ENCODE results near the gene ZNF805.
"Not testable (repeated sequence)": the region's sequence is repeated elsewhere in the genome, so short reads cannot be mapped to it uniquely, and the experiment has no call there.

The ZNF805 gene

GRCh38 chr19:57240311-57241090 is at the start of gene ZNF805:
TSS of gene ZNF805 (plus strand) at chr19:57240632. CDS start at chr19:57240892, 260 bp downstream.
- peak within 1 kb of the TSS; percentile 92 for H2AFZ ChIP-seq (ENCODE audit: low read length, unreplicated experiment)
- no peaks in the 10 kb centered on the region for H3K36me3 ChIP-seq (ENCODE audit: insufficient read depth, low read length)
- peaks cover 8% of the 10 kb centered on the region for H3K4me1 ChIP-seq (ENCODE audit: control insufficient read depth, insufficient read depth, low read length, unreplicated experiment)
- H3K4me3 ChIP-seq (ENCODE audit: low read depth, low read length): peak within 1 kb of the TSS; percentile 87
- no peaks in the 10 kb centered on the region for H3K27me3 ChIP-seq (ENCODE audit: insufficient read depth, low read length)
- H3K27ac ChIP-seq (ENCODE audit: low read depth, low read length): peak within 1 kb of the TSS; percentile 50; the same call in 1 of the 2 replicates
- H3K79me2 ChIP-seq (ENCODE audit: control insufficient read depth, insufficient read depth, low read length, unreplicated experiment): peaks cover 37% of the 10 kb centered on the region

GRCh38 chr19:57191141-57192076 is 49.0 kb upstream of the ZNF805 start, which contains the start of gene ZNF264:
TSS of gene ZNF264 (plus strand) at chr19:57191500. CDS start at chr19:57191914, 414 bp downstream.
- peaks cover 15% of the 10 kb centered on the region for H3K36me3 ChIP-seq (ENCODE audit: insufficient read depth, low read length)
- H3K79me2 ChIP-seq (ENCODE audit: control insufficient read depth, insufficient read depth, low read length, unreplicated experiment): peaks cover 24% of the 10 kb centered on the region

GRCh38 chr19:57192077-57192420 is 48.4 kb upstream of the ZNF805 start:
- H3K79me2 ChIP-seq (ENCODE audit: control insufficient read depth, insufficient read depth, low read length, unreplicated experiment): peaks cover 24% of the 10 kb centered on the region
- peak overlapping the region; percentile 78 for H2AFZ ChIP-seq (ENCODE audit: low read length, unreplicated experiment)
- peaks cover 15% of the 10 kb centered on the region for H3K36me3 ChIP-seq (ENCODE audit: insufficient read depth, low read length)
- H3K4me1 ChIP-seq (ENCODE audit: control insufficient read depth, insufficient read depth, low read length, unreplicated experiment): peaks cover 5% of the 10 kb centered on the region
- no peak overlapping the region; the same call in 1 of the 2 replicates for H3K27ac ChIP-seq (ENCODE audit: low read depth, low read length)
- H3K4me3 ChIP-seq (ENCODE audit: low read depth, low read length): peak overlapping the region; percentile 91
- no peaks in the 10 kb centered on the region for H3K27me3 ChIP-seq (ENCODE audit: insufficient read depth, low read length)

More at GRCh38 chr19:57191141-57192076, 49.0 kb upstream of the ZNF805 start, which contains the start of gene ZNF264:
- Histone ChIP-seq H3K27me3 (ENCODE audit: insufficient read depth, low read length) (no peaks in the 10 kb centered on the region), H3K4me1 (ENCODE audit: control insufficient read depth, insufficient read depth, low read length, unreplicated experiment) (peaks cover 5% of the 10 kb centered on the region), H2AFZ (ENCODE audit: low read length, unreplicated experiment) (peak within 1 kb of the TSS; percentile 95), H3K4me3 (ENCODE audit: low read depth, low read length) (peak within 1 kb of the TSS; percentile 91), H3K27ac (ENCODE audit: low read depth, low read length) (peak within 1 kb of the TSS; percentile 40)

- Histone ChIP-seq H3K27ac (ENCODE audit: low read depth, low read length) (no peak overlapping the region), H3K4me3 (ENCODE audit: low read depth, low read length) (peak overlapping the region; percentile 91), H3K36me3 (ENCODE audit: insufficient read depth, low read length) (peaks cover 15% of the 10 kb centered on the region), H3K27me3 (ENCODE audit: insufficient read depth, low read length) (no peaks in the 10 kb centered on the region), H2AFZ (ENCODE audit: low read length, unreplicated experiment) (no peak overlapping the region), H3K79me2 (ENCODE audit: control insufficient read depth, insufficient read depth, low read length, unreplicated experiment) (peaks cover 24% of the 10 kb centered on the region), H3K4me1 (ENCODE audit: control insufficient read depth, insufficient read depth, low read length, unreplicated experiment) (peaks cover 5% of the 10 kb centered on the region)
Measured at GRCh38 chr19:57192993-57193392, 47.4 kb upstream of the ZNF805 start.

GRCh38 chr19:57197874-57198273 is 42.6 kb upstream of the ZNF805 start:
- not testable (repeated sequence) for H3K27me3 ChIP-seq (ENCODE audit: insufficient read depth, low read length); H3K4me3 ChIP-seq (ENCODE audit: low read depth, low read length); H3K4me1 ChIP-seq (ENCODE audit: control insufficient read depth, insufficient read depth, low read length, unreplicated experiment); H3K27ac ChIP-seq (ENCODE audit: low read depth, low read length); H2AFZ ChIP-seq (ENCODE audit: low read length, unreplicated experiment)
- Histone ChIP-seq H3K79me2 (ENCODE audit: control insufficient read depth, insufficient read depth, low read length, unreplicated experiment) (peaks cover 18% of the 10 kb centered on the region), H3K36me3 (ENCODE audit: insufficient read depth, low read length) (peaks cover 15% of the 10 kb centered on the region)

- peaks cover 15% of the 10 kb centered on the region for H3K79me2 ChIP-seq (ENCODE audit: control insufficient read depth, insufficient read depth, low read length, unreplicated experiment)
- H3K27ac ChIP-seq (ENCODE audit: low read depth, low read length): no peak overlapping the region
- H3K36me3 ChIP-seq (ENCODE audit: insufficient read depth, low read length): peaks cover 16% of the 10 kb centered on the region
- no peaks in the 10 kb centered on the region for H3K27me3 ChIP-seq (ENCODE audit: insufficient read depth, low read length)
- no peak overlapping the region for H3K4me3 ChIP-seq (ENCODE audit: low read depth, low read length)
- no peaks in the 10 kb centered on the region for H3K4me1 ChIP-seq (ENCODE audit: control insufficient read depth, insufficient read depth, low read length, unreplicated experiment)
- no peak overlapping the region for H2AFZ ChIP-seq (ENCODE audit: low read length, unreplicated experiment)
Measured at GRCh38 chr19:57202160-57202559, 38.3 kb upstream of the ZNF805 start.

GRCh38 chr19:57210381-57210780 is 30.1 kb upstream of the ZNF805 start:
- Histone ChIP-seq H3K4me1 (ENCODE audit: control insufficient read depth, insufficient read depth, low read length, unreplicated experiment) (no peaks in the 10 kb centered on the region), H3K36me3 (ENCODE audit: insufficient read depth, low read length) (peaks cover 46% of the 10 kb centered on the region), H3K27ac (ENCODE audit: low read depth, low read length) (no peak overlapping the region), H3K79me2 (ENCODE audit: control insufficient read depth, insufficient read depth, low read length, unreplicated experiment) (peaks cover 6% of the 10 kb centered on the region), H3K4me3 (ENCODE audit: low read depth, low read length) (no peak overlapping the region), H3K27me3 (ENCODE audit: insufficient read depth, low read length) (no peaks in the 10 kb centered on the region), H2AFZ (ENCODE audit: low read length, unreplicated experiment) (no peak overlapping the region)

- Histone ChIP-seq H3K79me2 (ENCODE audit: control insufficient read depth, insufficient read depth, low read length, unreplicated experiment) (peaks cover 6% of the 10 kb centered on the region), H3K4me3 (ENCODE audit: low read depth, low read length) (no peak overlapping the region), H3K4me1 (ENCODE audit: control insufficient read depth, insufficient read depth, low read length, unreplicated experiment) (no peaks in the 10 kb centered on the region), H2AFZ (ENCODE audit: low read length, unreplicated experiment) (no peak overlapping the region), H3K27me3 (ENCODE audit: insufficient read depth, low read length) (no peaks in the 10 kb centered on the region), H3K36me3 (ENCODE audit: insufficient read depth, low read length) (peaks cover 39% of the 10 kb centered on the region), H3K27ac (ENCODE audit: low read depth, low read length) (no peak overlapping the region)
Measured at GRCh38 chr19:57212109-57212508, 28.3 kb upstream of the ZNF805 start.

- Histone ChIP-seq H3K36me3 (ENCODE audit: insufficient read depth, low read length) (no peaks in the 10 kb centered on the region), H3K27ac (ENCODE audit: low read depth, low read length) (no peak overlapping the region), H2AFZ (ENCODE audit: low read length, unreplicated experiment) (no peak overlapping the region), H3K27me3 (ENCODE audit: insufficient read depth, low read length) (no peaks in the 10 kb centered on the region), H3K4me3 (ENCODE audit: low read depth, low read length) (no peak overlapping the region), H3K79me2 (ENCODE audit: control insufficient read depth, insufficient read depth, low read length, unreplicated experiment) (no peaks in the 10 kb centered on the region), H3K4me1 (ENCODE audit: control insufficient read depth, insufficient read depth, low read length, unreplicated experiment) (no peaks in the 10 kb centered on the region)
Measured at GRCh38 chr19:57227502-57227901, 12.9 kb upstream of the ZNF805 start.

GRCh38 chr19:57231686-57232085 is 8.7 kb upstream of the ZNF805 start:
- no peak overlapping the region for H3K27ac ChIP-seq (ENCODE audit: low read depth, low read length)
- no peaks in the 10 kb centered on the region for H3K4me1 ChIP-seq (ENCODE audit: control insufficient read depth, insufficient read depth, low read length, unreplicated experiment)
- no peaks in the 10 kb centered on the region for H3K79me2 ChIP-seq (ENCODE audit: control insufficient read depth, insufficient read depth, low read length, unreplicated experiment)
- no peak overlapping the region for H3K4me3 ChIP-seq (ENCODE audit: low read depth, low read length)
- H3K36me3 ChIP-seq (ENCODE audit: insufficient read depth, low read length): no peaks in the 10 kb centered on the region
- H3K27me3 ChIP-seq (ENCODE audit: insufficient read depth, low read length): no peaks in the 10 kb centered on the region
- H2AFZ ChIP-seq (ENCODE audit: low read length, unreplicated experiment): no peak overlapping the region

Measured in ACC112 (cell line).